SJSA1 (cell line): Measurements from ENCODE around the gene WWOX. TPM values are rescaled to one million over a fixed set of nuclear protein-coding genes. Genes with fewer than 3 reads are reported as not detected.

Experiments
- total RNA-seq: library from RNA; depleted of rRNA; stranded (reverse); fragments of >200 nt; shearing (Covaris generic); gene quantifications from 2 replicates; pipeline ENCODE4 v1.2.3, GENCODE V29; 2014; rRNA removed

Gene WWOX
- total RNA-seq, 1 experiment from 2014 or later: 13.4 TPM

Other genes with a start within 250 kb of the WWOX start
- not detected in 2 replicates for gene CLEC3A, start 77.1 kb upstream of the WWOX start, total RNA-seq